CD4-positive, alpha-beta T cell treated with Interleukin-6 at 100 ng/mL for 8 hours (primary cell): ENCODE results near the gene SLC22A1.

Experiments used
- DNase-seq: peaks from one replicate; pipeline ENCODE4 v3.0.0-alpha.2; 2020; ENCODE audit warnings: mixed read lengths, low spot score

SLC22A1 gene

DNA sequence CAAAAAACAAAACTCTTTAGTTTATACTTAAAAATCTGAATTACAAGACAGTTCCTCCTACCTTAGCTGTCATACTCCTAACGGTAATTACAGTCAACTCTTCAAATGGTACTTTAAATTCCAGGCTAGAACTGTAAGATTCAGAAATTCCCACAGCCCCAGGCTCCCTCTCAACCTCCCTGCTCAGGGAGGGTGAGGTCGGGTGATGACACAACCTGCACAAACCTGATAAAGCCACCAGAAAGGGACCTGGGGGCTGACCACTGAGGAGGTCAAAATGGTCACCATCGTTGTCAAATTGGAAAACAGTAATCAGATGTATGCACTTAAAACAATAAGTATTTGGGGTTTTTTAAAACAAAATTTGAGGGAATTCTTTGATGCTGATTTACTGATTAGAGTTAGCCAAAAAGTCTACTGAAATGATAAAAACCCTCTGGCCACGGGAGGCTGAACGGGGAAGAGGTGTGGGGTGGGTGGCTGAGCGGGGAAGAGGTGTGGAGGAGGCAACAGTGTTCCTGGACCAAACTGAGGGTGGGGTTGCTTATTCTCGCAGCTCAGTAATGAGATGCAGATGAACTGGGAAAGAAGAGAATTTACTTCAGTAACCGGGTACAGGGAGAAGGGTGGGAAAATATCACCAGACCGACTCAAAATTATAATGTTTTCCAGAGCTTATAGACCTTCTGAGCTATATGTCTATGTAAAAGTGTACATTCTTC, 52.4 kb downstream of the SLC22A1 start:
- DNase-seq: no peak

DNA sequence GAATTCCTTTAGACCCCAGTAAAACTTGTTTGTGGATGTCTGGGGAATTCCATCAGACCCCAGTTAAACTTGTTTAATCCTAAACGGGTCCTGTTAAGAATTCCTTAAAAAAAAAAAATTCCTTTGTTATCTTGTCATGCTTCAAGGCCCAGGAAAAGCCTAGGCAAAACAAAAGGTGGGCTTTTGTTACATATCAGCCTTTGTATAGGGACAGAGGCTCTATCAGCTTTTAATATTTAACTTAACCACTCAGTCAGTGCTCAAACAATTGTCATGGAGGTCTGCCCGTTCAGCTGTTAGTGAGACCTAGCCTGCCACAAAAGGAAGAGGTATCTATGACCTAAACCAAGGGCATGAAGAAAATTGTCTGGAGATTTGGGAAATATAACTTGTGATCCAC, 53.1 kb downstream of the SLC22A1 start:
- no peak for DNase-seq

DNA sequence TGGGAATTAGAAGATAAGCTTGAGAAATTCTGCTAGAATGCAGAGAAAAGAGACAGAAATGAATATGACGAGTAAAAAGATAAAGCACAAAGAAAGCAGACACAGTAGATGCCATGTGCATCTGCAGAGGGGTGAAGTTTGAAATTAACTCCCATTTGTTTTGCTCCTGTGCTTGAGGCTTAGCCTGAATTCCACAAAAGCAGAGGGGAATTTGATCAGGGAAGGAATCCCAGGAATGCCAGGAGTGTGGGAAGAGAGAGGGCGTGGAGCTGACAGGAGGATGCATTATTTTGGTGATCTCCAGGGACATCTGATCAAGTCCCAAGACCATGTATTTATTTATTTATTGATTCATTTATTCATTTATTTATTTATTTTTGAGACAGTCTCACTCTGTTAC, 55.6 kb downstream of the SLC22A1 start:
- no peak for DNase-seq

DNA sequence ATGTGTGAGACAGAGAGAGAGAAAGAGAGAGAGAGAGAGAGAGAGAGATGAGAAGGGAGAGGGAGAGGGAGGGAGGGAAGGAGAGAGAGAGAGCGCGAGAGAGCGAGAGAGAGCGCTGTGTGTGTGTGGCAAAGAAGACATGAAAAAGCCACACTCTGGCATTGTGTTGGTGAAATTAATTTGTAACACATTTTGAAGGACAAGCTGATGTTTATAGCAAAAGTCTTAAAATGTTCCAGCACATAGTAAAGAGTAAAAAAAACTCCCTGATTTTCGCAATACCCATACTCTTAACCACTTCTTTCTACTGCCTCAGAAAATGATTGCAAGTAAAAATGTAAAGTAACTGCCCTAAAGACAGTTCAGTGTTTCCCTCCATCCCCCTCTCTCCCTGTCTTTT, 56.7 kb downstream of the SLC22A1 start:
- DNase-seq: no peak

DNA sequence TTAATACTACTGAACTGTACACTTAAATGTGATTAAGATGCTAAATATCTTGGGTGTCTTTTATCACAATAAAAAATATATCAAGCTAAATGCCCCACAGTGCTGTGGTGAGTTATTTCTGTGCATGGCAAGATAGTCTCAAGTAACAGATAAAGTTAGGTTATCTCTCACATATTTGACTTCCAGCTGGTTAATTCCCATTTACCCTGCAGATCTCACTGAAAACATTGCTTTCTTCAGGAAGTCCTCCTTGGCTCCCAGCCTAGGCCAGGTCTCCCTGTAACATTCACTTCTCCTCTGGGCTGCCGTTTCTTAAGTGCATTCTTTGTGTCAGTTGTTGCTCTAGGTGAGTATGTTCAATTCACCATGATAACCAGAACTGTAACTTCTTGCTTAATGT, 59.1 kb downstream of the SLC22A1 start:
- no peak for DNase-seq

DNA sequence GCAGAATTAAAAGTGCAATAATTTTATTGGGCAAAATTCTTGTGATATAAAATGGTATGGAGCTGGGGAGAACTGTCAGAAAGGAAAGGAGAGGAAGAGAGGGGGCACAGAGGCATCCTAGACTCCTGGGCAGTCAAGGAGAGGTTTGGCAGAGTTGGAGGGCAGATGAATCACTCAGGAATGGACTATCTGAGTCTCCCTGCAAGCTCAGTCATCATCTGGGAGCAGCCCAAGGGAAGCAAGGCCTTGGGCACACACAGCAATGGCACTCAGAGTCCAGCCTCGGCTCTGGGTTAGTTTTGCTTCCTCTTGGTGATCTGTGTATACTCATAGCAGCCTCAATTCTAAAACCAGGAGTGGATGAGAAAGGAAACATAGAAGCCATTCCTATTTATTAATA, 67.2 kb downstream of the SLC22A1 start:
- DNase-seq: no peak

DNA sequence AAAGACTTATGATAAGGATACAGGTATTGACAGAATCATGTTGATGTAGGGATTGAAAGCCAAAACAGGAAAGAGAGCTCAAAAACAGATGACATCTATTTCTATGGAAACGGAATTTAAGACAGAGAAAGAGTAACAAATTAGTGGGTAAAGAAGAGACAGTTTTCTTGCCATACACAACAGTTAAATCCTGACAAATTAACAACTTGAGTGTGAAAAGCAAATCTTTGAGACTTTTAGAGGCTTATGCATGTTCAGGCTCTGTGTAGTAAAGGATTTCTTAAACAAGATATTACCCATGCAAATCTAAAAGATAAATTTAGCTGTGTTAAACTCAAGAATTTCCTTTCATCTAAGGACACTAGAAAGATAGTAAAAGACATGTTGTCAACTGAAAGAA, 68.5 kb downstream of the SLC22A1 start:
- DNase-seq: no peak

DNA sequence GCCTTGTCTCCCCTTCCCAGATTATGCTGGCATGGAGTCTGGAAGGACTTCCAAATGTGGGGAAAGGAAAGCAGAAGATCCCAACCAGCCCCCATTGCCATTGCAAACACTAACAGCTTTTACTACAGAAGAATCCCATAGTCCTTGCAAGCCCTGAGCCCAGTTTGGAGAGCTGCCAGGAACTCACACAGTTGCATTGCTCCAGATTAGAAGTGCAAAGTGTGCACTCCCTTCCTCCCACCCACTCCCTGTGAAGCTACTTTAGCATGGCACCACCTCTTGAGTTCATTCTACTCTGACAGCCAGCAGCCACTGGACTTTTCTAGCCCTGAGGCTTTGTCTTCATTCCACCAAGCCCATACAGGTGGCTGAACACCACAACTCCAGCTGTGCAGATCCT, 69.4 kb downstream of the SLC22A1 start:
- DNase-seq: no peak

DNA sequence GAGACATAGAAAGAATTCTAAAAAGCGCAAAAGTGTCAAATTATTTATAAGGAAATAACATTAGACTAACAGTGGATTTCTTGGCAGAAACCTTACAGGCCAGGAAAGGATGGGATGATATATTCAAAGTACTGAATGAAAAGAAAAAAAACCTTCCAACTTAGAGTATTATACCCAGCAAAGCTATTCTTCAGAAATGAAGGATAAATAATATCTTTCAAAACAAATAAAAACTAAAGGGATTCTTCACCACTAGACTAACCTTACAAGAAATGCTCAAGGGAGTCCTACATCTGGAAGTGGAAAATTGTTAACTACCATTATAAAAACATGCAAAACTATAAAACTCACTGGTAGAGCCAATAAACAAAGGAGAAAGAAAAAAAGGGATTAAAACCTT, 71.2 kb downstream of the SLC22A1 start:
- no peak for DNase-seq

DNA sequence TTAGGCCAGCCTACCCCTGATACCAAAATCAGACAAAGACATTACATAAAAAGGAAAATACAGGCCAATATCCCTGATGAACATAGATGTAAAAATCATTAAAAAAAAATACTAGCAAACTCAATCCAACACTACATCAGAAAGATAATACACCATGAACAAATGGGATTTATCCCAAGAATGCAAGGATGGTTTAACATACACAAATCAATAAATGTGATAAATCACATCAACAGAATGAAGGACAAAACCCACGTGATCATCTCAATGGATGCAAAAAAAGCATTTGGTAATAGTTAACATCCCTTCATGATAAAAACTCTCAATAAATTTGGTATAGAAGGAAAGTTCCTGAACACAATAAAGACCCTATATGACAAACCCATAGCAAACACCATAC, 73.2 kb downstream of the SLC22A1 start:
- DNase-seq: no peak

DNA sequence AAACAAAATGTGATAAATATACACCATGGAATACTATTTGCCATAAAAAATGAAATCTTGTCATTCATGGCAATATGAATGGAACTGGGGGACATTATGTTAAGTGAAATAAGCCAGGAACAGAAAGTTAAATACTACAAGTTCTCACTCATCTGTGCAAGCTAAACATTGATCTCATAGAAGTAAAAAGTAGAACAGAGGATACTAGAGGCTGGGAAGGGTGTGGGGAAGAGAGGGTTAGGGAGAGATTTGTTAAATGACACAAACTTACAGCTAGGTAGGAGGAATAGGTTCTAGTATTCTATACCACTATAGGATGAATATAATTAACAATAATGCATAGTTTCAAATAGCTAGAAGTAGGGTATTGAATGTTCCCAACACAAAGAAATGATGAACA, 76.0 kb downstream of the SLC22A1 start:
- no peak for DNase-seq

DNA sequence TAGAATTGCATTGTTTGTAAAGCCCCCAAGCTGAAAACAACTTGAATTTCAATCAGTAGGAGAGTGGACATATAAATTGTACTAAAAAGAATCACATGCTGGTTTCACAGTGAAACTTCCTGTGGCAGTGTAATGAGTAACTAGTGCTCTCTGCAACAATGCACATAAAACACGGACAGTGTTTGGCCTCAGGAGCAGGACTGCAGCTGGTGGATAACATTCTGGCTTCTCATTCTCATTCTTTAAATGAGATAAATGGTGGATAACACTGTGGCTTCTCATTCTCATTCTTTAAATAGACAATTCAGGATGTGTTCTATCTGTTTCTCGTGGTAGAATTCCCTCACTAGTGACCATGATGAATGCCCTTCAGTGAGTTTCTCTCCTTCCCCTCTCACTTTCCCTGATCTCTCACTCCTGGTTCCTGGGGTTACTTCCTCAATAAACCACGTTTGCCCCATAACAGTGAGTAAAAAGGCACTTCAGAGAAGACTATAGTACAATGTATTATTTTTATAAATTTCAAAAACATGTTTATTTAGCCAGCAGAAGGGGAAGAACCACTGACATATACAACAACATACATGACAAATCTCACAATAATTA, 77.1 kb downstream of the SLC22A1 start:
- DNase-seq: no peak

DNA sequence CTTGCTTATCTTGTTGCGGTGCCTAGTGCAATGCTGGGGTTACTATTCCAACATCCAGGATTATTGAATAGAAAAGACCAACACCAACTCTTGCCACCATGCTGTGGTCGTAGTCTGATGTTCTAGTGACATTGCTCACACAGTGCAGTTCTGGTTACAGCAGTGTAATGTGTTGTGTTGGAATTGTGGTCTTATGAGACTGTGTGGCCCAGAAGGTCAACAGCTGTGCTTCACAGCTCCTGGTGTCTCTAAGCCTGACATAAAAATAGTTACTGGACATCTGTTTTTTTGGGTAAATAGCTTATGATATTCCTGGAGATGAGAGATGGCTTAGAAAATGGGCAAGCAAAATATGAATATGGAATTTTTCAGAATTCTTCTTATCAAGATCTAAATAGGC, 79.4 kb downstream of the SLC22A1 start:
- no peak for DNase-seq

DNA sequence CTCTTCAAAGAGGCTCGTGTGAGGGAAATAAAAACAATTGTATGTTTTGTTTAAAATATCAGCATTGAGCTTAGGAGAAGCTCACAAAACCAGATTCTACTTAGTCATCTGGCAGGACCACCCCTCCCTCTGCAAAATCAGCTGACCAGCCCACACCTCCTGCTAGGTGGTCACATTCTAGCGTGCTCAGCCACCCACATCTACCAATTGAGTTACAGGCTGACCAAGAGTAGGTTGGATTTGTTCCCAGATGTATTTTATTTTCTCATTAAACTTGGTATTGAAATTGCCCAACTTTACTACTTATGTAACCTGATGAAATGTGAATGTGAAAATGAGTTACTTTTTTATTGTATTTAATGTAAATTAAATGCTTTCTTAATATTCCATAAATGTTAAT, 80.8 kb downstream of the SLC22A1 start:
- DNase-seq: no peak

DNA sequence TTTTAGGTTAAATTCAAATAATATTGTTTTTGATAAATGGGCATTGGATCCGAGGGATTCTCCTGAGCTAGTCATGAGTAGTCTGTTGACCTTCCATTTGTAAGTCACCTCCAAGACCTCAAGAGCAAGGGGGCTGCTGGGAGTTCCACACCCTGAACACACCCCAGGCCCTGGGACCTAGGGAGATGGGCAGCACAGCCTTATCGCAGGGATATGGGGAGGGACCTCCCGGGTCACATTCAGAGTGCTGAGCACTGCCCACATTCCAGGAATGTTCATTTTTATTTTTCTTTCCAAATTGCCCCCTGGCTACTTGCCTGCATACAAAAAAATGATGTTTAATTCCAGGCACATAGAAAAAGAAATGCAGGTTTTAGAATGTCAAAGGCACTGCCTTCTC, 81.5 kb downstream of the SLC22A1 start:
- DNase-seq: no peak

DNA sequence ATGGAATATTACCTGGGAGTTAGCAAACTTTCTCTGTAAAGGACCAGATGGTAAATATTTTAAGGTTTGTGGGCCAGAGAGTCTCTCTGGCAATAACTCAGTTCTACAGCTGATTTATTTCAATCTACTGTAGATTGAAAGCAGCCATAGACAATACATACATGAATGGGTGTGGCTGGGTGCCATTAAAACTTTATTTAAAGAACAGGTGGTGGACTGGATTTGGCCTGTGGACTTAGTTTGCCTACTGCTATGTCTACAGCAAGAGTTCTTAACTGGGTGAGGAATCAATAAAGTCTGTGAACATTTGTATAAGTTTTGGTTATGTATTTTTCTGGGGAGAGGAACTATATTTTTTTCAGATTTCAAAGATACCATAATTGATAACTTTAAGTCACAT, 81.9 kb downstream of the SLC22A1 start:
- no peak for DNase-seq

DNA sequence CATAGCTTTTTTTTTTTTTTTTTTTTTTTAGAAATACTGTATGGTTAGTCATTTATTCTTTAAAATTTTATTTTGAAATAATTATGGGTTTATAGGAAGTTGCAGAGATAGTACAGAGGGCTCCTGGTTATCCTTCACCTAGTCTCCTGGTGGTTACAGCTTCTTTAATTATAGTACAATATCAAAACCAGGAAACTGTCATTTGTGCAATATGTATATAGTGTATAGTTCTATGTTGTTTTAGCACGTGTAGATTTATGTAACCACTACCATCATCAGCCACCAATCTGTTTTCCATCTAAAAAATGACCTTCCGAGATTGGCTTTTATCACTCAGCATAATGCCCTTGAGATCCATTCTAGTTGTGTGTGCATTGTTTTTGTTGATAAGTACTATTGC, 82.3 kb downstream of the SLC22A1 start:
- no peak for DNase-seq

DNA sequence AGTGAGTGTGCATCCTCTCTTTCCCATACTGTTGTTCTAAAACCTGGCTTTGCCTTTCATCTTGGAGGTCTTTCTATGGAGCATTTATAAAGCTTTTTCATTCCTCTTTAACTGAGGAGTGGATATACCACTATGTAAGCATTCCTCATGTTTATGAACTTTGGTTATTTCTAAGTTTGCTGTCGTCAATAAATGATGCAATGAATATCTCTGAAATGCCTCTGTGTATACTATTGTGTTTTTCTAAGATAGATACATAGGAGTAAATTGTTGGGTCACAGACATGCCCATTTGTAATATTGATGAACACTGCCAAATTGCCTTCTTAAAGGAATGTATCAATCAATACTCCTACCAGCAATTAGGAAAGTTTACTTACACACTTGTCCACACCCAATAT, 83.1 kb downstream of the SLC22A1 start:
- no peak for DNase-seq

DNA sequence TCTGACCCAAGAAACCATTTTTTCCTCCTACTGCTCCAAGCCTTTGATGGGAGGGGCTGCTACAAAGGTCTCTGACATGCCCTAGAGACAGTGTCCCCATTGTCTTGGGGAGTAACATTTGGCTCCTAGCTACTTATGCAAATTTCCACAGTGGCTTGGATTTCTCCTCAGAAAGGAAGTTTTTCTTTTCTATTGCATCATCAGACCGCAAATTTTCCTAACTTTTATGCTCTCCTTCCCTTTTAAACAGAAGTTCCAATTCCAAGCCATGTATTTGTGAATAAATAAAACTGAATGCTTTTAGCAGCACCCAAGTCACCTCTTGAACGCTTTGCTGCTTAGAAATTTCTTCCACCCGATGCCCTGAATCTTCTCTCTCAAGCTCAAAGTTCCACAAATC, 86.0 kb downstream of the SLC22A1 start:
- no peak for DNase-seq
